Thyroid gland (tissue), 4 donors: ENCODE measurements around the gene RFC5.

Experiments
- CTCF ChIP-seq, 6 experiments: fragments of 200-600 bp in 3 of 6; fragments of 450-650 bp in 3 of 6; sonication (generic) in 3 of 6; IDR thresholded peaks; one replicate each; pipeline ENCODE4 v1.5.1; 2016 to 2019; ENCODE audit warnings: antibody characterized with exemption in 6 of 6, mild to moderate bottlenecking in 2 of 6, inconsistent platforms in 1 of 6, moderate library complexity in 1 of 6
- POLR2A ChIP-seq, 2 donors: fragments of 450-650 bp; IDR thresholded peaks; one replicate each; pipeline ENCODE4 v1.6.1; 2017; ENCODE audit warnings: antibody characterized with exemption in 2 of 2, mild to moderate bottlenecking in 2 of 2, moderate library complexity in 1 of 2

GRCh38 chr12:118011377-118011776 is 5.1 kb upstream of the RFC5 start:
- TF ChIP-seq CTCF (IDR thresholded peaks at IDR 0.05) (no peak), POLR2A (IDR thresholded peaks at IDR 0.05) (no peak)
